ENCODE measurements around the gene HIGD2A. TPM values are rescaled to one million over a fixed set of nuclear protein-coding genes. Genes with fewer than 3 reads are reported as not detected.
A peak's percentile ranks its signal among the peaks of the same experiment; 100 is the strongest.

Gene HIGD2A
- total and polyA plus RNA-seq, 9 of the 15 experiments (the other 6 are each of a cell fraction or from before 2014, with no cell fraction given), result 94.7 to 264 (median 163) TPM

DNA sequence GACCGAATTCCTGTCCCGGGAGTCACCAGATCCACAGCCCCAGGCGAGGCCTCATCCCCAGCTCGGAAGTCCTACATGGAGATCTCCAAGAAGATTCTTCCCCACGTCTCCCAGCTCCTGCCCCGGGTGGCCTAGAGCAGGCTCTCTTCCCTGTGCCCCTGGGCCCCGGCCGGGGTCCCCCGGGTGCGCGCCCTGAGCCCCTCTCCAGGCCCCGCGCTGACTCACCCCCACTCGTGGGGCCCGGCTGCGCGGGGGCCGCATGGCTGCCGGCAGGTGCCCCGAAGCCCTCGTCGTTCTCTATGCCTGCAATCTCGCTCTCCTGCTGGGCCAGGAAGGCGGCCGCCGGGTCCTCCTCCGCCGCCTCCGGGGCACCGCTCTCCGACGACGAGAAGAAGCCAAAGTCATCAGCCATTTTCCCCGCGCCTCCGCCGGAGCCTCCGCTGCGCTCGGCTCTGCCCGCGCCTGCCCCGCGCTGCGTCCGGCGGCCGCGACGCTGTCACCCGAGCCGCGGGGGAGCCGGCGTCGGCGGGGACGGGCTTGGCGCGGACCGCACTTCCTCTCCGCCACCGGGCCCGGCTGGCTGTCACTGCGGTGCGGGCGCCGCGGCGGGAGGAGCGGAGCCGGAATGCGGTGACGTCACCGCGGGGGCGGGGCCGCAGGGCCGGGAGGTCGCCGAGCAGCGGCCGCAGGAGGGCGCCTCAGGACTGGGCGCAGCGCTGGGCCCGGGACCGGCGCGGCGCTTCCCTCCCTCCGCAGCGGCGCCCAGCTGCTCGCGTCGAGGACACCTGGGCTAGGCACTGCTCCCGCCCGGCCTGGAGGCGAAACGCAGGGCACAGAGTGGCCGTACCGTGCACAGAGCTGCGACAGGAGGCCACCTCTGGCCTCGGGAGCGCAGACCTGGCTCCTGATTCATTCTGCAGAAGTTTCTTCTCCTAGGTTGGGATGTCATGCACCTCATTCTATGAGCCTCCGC, 27.7 kb downstream of the HIGD2A start, which contains the start of gene CLTB (continued):
- TF ChIP-seq STAG1 (CRISPR knock-in tag; IDR thresholded peaks at IDR 0.05; ENCODE audit: borderline replicate concordance) (peak; percentile 69), MCM3 (IDR thresholded peaks at IDR 0.05) (no peak), ELF1 (tag; IDR thresholded peaks at IDR 0.05) (peak; percentile 34; the same call in 1 of the 2 replicates), ZNF24 (IDR thresholded peaks at IDR 0.05) (peak; percentile 57; the same call in 1 of the 2 replicates), HDAC3 (IDR thresholded peaks at IDR 0.05; ENCODE audit: borderline replicate concordance, partially characterized antibody) (no peak), ZNF217 (CRISPR knock-in tag; IDR thresholded peaks at IDR 0.05) (no peak), THRAP3 (IDR thresholded peaks at IDR 0.05; ENCODE audit: borderline replicate concordance) (no peak), HNRNPK (IDR thresholded peaks at IDR 0.05; ENCODE audit: low read depth, low read length, poor library complexity, severe bottlenecking) (no peak)
- TF ChIP-seq, protein P1, sequence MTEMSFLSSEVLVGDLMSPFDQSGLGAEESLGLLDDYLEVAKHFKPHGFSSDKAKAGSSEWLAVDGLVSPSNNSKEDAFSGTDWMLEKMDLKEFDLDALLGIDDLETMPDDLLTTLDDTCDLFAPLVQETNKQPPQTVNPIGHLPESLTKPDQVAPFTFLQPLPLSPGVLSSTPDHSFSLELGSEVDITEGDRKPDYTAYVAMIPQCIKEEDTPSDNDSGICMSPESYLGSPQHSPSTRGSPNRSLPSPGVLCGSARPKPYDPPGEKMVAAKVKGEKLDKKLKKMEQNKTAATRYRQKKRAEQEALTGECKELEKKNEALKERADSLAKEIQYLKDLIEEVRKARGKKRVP (CRISPR knock-in tag; IDR thresholded peaks at IDR 0.05), result no peak
- TF ChIP-seq, protein P2, sequence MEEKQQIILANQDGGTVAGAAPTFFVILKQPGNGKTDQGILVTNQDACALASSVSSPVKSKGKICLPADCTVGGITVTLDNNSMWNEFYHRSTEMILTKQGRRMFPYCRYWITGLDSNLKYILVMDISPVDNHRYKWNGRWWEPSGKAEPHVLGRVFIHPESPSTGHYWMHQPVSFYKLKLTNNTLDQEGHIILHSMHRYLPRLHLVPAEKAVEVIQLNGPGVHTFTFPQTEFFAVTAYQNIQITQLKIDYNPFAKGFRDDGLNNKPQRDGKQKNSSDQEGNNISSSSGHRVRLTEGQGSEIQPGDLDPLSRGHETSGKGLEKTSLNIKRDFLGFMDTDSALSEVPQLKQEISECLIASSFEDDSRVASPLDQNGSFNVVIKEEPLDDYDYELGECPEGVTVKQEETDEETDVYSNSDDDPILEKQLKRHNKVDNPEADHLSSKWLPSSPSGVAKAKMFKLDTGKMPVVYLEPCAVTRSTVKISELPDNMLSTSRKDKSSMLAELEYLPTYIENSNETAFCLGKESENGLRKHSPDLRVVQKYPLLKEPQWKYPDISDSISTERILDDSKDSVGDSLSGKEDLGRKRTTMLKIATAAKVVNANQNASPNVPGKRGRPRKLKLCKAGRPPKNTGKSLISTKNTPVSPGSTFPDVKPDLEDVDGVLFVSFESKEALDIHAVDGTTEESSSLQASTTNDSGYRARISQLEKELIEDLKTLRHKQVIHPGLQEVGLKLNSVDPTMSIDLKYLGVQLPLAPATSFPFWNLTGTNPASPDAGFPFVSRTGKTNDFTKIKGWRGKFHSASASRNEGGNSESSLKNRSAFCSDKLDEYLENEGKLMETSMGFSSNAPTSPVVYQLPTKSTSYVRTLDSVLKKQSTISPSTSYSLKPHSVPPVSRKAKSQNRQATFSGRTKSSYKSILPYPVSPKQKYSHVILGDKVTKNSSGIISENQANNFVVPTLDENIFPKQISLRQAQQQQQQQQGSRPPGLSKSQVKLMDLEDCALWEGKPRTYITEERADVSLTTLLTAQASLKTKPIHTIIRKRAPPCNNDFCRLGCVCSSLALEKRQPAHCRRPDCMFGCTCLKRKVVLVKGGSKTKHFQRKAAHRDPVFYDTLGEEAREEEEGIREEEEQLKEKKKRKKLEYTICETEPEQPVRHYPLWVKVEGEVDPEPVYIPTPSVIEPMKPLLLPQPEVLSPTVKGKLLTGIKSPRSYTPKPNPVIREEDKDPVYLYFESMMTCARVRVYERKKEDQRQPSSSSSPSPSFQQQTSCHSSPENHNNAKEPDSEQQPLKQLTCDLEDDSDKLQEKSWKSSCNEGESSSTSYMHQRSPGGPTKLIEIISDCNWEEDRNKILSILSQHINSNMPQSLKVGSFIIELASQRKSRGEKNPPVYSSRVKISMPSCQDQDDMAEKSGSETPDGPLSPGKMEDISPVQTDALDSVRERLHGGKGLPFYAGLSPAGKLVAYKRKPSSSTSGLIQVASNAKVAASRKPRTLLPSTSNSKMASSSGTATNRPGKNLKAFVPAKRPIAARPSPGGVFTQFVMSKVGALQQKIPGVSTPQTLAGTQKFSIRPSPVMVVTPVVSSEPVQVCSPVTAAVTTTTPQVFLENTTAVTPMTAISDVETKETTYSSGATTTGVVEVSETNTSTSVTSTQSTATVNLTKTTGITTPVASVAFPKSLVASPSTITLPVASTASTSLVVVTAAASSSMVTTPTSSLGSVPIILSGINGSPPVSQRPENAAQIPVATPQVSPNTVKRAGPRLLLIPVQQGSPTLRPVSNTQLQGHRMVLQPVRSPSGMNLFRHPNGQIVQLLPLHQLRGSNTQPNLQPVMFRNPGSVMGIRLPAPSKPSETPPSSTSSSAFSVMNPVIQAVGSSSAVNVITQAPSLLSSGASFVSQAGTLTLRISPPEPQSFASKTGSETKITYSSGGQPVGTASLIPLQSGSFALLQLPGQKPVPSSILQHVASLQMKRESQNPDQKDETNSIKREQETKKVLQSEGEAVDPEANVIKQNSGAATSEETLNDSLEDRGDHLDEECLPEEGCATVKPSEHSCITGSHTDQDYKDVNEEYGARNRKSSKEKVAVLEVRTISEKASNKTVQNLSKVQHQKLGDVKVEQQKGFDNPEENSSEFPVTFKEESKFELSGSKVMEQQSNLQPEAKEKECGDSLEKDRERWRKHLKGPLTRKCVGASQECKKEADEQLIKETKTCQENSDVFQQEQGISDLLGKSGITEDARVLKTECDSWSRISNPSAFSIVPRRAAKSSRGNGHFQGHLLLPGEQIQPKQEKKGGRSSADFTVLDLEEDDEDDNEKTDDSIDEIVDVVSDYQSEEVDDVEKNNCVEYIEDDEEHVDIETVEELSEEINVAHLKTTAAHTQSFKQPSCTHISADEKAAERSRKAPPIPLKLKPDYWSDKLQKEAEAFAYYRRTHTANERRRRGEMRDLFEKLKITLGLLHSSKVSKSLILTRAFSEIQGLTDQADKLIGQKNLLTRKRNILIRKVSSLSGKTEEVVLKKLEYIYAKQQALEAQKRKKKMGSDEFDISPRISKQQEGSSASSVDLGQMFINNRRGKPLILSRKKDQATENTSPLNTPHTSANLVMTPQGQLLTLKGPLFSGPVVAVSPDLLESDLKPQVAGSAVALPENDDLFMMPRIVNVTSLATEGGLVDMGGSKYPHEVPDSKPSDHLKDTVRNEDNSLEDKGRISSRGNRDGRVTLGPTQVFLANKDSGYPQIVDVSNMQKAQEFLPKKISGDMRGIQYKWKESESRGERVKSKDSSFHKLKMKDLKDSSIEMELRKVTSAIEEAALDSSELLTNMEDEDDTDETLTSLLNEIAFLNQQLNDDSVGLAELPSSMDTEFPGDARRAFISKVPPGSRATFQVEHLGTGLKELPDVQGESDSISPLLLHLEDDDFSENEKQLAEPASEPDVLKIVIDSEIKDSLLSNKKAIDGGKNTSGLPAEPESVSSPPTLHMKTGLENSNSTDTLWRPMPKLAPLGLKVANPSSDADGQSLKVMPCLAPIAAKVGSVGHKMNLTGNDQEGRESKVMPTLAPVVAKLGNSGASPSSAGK (IDR thresholded peaks at IDR 0.05), result no peak; the same call in none of the 2 replicates
